Right lobe of liver (tissue), 6 donors: ENCODE measurements around the gene BAIAP2L2. TPM values are rescaled to one million over a fixed set of nuclear protein-coding genes. Genes with fewer than 3 reads are reported as not detected.
"Not testable (repeated sequence)": the region's sequence is repeated elsewhere in the genome, so short reads cannot be mapped to it uniquely, and the experiment has no call there.

Experiments used
- ATAC-seq, 4 donors: fragments of 200-7000 bp; cut with Tn5 transposase; one replicate each; pipeline ENCODE4 v1.9.1; 2020; ENCODE audit warnings: mild to moderate bottlenecking in 4 of 4, moderate library complexity in 4 of 4
- DNase-seq, 3 donors: peaks; one replicate each; pipeline ENCODE4 v3.0.0-alpha.2; 2020
- H3K27ac ChIP-seq, 3 donors: fragments of 200-600 bp; one replicate each; pipeline ENCODE4 v1.8.0; 2022
- H3K27me3 ChIP-seq, 2 donors: fragments of 200-600 bp; one replicate each; pipeline ENCODE4 v1.8.0; 2022
- H3K36me3 ChIP-seq, 4 donors: fragments of 200-600 bp; sonication (generic) in 1 of 4; one replicate each; pipeline versions ENCODE4 v1.5.1 to v1.8.0; 2017 to 2022; ENCODE audit warnings: control low read depth in 1 of 4
- H3K4me1 ChIP-seq, 4 donors: fragments of 200-600 bp; sonication (generic) in 1 of 4; one replicate each; pipeline versions ENCODE4 v1.5.1 to v1.8.0; 2017 to 2022; ENCODE audit warnings: control low read depth in 1 of 4
- H3K4me3 ChIP-seq, 3 donors: fragments of 200-600 bp; one replicate each; pipeline ENCODE4 v1.8.0; 2022
- H3K9me3 ChIP-seq, 4 donors: fragments of 200-600 bp; sonication (generic) in 1 of 4; one replicate each; pipeline versions ENCODE4 v1.5.1 to v1.8.0; 2017 to 2022; ENCODE audit warnings: control low read depth in 1 of 4
- CTCF ChIP-seq, 4 donors: fragments of 200-600 bp in 3 of 4; fragments of 450-650 bp in 1 of 4; IDR thresholded peaks; one replicate each; pipeline versions ENCODE4 v1.5.1 to v1.8.0; 2016 to 2022; ENCODE audit warnings: antibody characterized with exemption in 4 of 4, mild to moderate bottlenecking in 2 of 4
- POLR2A ChIP-seq: fragments of 450-650 bp; IDR thresholded peaks from one replicate; pipeline ENCODE4 v1.6.1; 2017; ENCODE audit warnings: antibody characterized with exemption, mild to moderate bottlenecking
- WGBS: methylation state at CpG from one replicate; pipeline ENCODE4 v1.1.6; 2018; ENCODE audit warnings: low coverage, low lambda C conversion rate; ENCODE audit not compliant: insufficient coverage; ENCODE audit errors: missing lambda C conversion rate; 5-methylcytosine and 5-hydroxymethylcytosine counted together
- intact Hi-C, 2 donors: fragments of 100-400 bp; cut with DNase I; formaldehyde crosslinking; loops; one replicate each; pipeline versions ENCODE4 v1.11.2 to v1.14.1; 2022
- total RNA-seq, 6 experiments: library from RNA; depleted of rRNA in 2 of 6; stranded (reverse); fragments of >200 nt in 2 of 6; fragmentation: NEBNext Ultra II Directional in 3 of 6; extraction: Animal tissue kit (Norgen Biotek cat#: 25700) in 3 of 6; gene quantifications; one replicate each; pipeline versions ENCODE4 v1.1.0 to v1.2.4, GENCODE V29; 2016 to 2023
- donor health status: DM: no; HTN: yes; CAD: no.
- donor health status: DM: no; HTN: no; CAD: no.
- donor health status: DM: no; HTN: no; CAD: no.
- donor health status: DM: no; HTN: yes; CAD: no.
- donor health status: DM: no; HTN: yes; CAD: no.

The BAIAP2L2 gene
- total RNA-seq, 6 experiments from 2014 or later, result 0.79 to 5.0 (median 1.4) TPM

- no peaks in the 10 kb centered on the region for H3K36me3 ChIP-seq
- WGBS, result no CpG with 5 or more reads among the region's 6 CpGs
- ATAC-seq, result no peak
These were observed 12.1 kb upstream of the BAIAP2L2 start for GRCh38 chr22:38122616-38123015.

GRCh38 chr22:38120359-38121110, 10.1 kb upstream of the BAIAP2L2 start:
- peak in 1 of 4 donors; percentile 22 for ATAC-seq

More at GRCh38 chr22:38122616-38123015, 12.1 kb upstream of the BAIAP2L2 start:
- intact Hi-C loops, result no loop called here
- DNase-seq, result no peak
- Histone ChIP-seq H3K4me3 (no peak overlapping the region), H3K9me3 (no peaks in the 10 kb centered on the region), H3K27ac (no peak overlapping the region), H3K4me1 (no peaks in the 10 kb centered on the region), H3K27me3 (no peaks in the 10 kb centered on the region)
- no peak for TF ChIP-seq CTCF (IDR thresholded peaks at IDR 0.05)
- TF ChIP-seq POLR2A, result no peak

GRCh38 chr22:38118747-38119146, 8.3 kb upstream of the BAIAP2L2 start:
- H3K27ac ChIP-seq, H3K4me3 ChIP-seq, DNase-seq, ATAC-seq, H3K36me3 ChIP-seq, intact Hi-C loops, H3K9me3 ChIP-seq, H3K4me1 ChIP-seq, H3K27me3 ChIP-seq: not testable (repeated sequence)
- WGBS, result 100% methylated on average over 1 of the region's 2 CpGs

More at GRCh38 chr22:38120359-38121110, 10.1 kb upstream of the BAIAP2L2 start:
- H3K36me3 ChIP-seq, result no peaks in the 10 kb centered on the region
- H3K4me1 ChIP-seq, result no peaks in the 10 kb centered on the region
- intact Hi-C loops, result no loop called here
- H3K4me3 ChIP-seq, result no peak overlapping the region
- no peaks in the 10 kb centered on the region for H3K9me3 ChIP-seq
- 85% methylated on average over 4 of the region's 28 CpGs for WGBS
- no peaks in the 10 kb centered on the region for H3K27me3 ChIP-seq
- peak in 1 of 3 donors; percentile 48 for DNase-seq
- H3K27ac ChIP-seq, result no peak overlapping the region
- TF ChIP-seq POLR2A (no peak), CTCF (IDR thresholded peaks at IDR 0.05) (no peak)

GRCh38 chr22:38118182-38118581, 7.7 kb upstream of the BAIAP2L2 start:
- Histone ChIP-seq H3K27ac (no peak overlapping the region), H3K27me3 (no peaks in the 10 kb centered on the region), H3K9me3 (no peaks in the 10 kb centered on the region), H3K36me3 (no peaks in the 10 kb centered on the region), H3K4me3 (no peak overlapping the region), H3K4me1 (no peaks in the 10 kb centered on the region)
- no peak for ATAC-seq
- no peak for DNase-seq
- intact Hi-C loops, result no loop called here
- WGBS, result 89% methylated on average over 3 of the region's 3 CpGs
- TF ChIP-seq POLR2A, result no peak
- TF ChIP-seq CTCF (IDR thresholded peaks at IDR 0.05), result no peak

- 97% methylated on average over 9 of the region's 10 CpGs for WGBS
- intact Hi-C loops, DNase-seq, H3K27ac ChIP-seq, H3K36me3 ChIP-seq, H3K4me3 ChIP-seq, H3K9me3 ChIP-seq, H3K4me1 ChIP-seq, ATAC-seq, H3K27me3 ChIP-seq: not testable (repeated sequence)
These were observed 7.1 kb upstream of the BAIAP2L2 start for GRCh38 chr22:38117556-38117955.
